SK-N-SH (cell line): ENCODE results near the gene PNKP.

Experiments used
- CTCF ChIP-seq: fragments of 200-600 bp; sonication (generic); IDR thresholded peaks from 2 replicates; pipeline ENCODE4 v1.6.1; 2017; ENCODE audit warnings: antibody characterized with exemption, mild to moderate bottlenecking, moderate library complexity
- MEF2A ChIP-seq: IDR thresholded peaks from 2 replicates; pipeline ENCODE4 v1.4.0; 2012; ENCODE audit warnings: low read depth, borderline replicate concordance
- RCOR1 ChIP-seq: fragments of 150-350 bp; IDR thresholded peaks from 2 replicates; pipeline ENCODE4 v1.6.1; 2017; ENCODE audit warnings: antibody characterized with exemption, low read length
- SMC3 ChIP-seq: IDR thresholded peaks from 2 replicates; pipeline ENCODE4 v1.6.1; 2012; ENCODE audit warnings: low read depth, low read length, improper control_type of control experiment

DNA sequence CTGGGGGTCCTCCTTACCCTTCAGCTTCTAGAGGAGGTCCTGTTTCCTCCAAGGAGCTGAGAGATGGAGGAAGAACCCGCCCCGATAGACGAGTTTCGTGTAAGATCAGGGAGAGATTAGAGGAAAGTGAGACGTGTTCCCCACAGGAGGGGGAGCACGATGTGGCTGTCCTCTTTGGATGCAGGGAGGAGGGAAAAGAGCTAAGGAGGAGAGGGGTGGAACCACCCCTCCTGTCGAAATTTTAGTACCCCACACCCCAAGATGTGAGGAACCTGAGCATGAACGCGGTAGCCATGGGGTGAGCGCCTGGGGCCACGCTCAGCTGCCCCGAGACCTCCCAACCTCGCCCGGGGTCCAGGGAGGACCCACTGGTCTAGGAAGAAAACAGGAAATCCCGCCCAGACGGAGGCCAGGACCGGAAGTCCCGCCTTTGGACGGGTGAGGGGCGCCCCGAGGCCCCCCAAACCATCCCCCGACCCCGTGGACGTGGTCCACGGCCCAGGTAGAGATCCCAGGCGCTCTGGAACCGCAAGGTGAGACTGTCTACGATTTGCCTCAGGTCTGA is 8.6 kb upstream of the PNKP start:
- TF ChIP-seq RCOR1 (no peak), CTCF (no peak), MEF2A (no peak), SMC3 (no peak)
